PC-9 (cell line): Measurements from ENCODE around the gene FBRSL1. TPM values are rescaled to one million over a fixed set of nuclear protein-coding genes. Genes with fewer than 3 reads are reported as not detected.

ENCODE experiments used
- BruUV-seq: library from RNA; stranded (reverse); fragments of 400-500 nt; replicated peaks from 2 replicates; lab custom pipeline; 2021; lab: Mats Ljungman, UMichigan
- CTCF ChIA-PET: fragments of 300-600 bp; sonication (Branson Sonifier 250); formaldehyde crosslinking; loops from one replicate; lab custom pipeline; 2022; ENCODE audit warnings: antibody characterized with exemption; lab: Charles Lee
- POLR2A ChIA-PET: fragments of 300-600 bp; sonication (Branson Sonifier 250); formaldehyde crosslinking; loops from one replicate; lab custom pipeline; 2022; ENCODE audit warnings: antibody characterized with exemption; ENCODE audit not compliant: unreplicated experiment; lab: Charles Lee
- DNase-seq, 2 experiments: peaks; one replicate each; pipeline versions ENCODE4 v3.0.0 to v3.0.0-alpha.2; 2015 to 2022; ENCODE audit warnings: mixed read lengths in 1 of 2
- H2AFZ ChIP-seq: fragments of 200-600 bp; sonication (generic); 2 replicates; pipeline ENCODE4 v1.8.1; 2017; ENCODE audit warnings: antibody characterized with exemption
- H3F3A ChIP-seq: fragments of 200-600 bp; sonication (generic); 2 replicates; pipeline ENCODE4 v1.8.1; 2017; ENCODE audit warnings: antibody characterized with exemption, mild to moderate bottlenecking, low read depth; ENCODE audit not compliant: insufficient read depth
- H3K27ac ChIP-seq: fragments of 200-600 bp; sonication (generic); 2 replicates; pipeline ENCODE4 v1.6.1; 2016; ENCODE audit warnings: mixed run types
- H3K27me3 ChIP-seq: fragments of 200-600 bp; sonication (generic); 2 replicates; pipeline ENCODE4 v1.6.1; 2016; ENCODE audit warnings: low read depth, mixed run types; ENCODE audit not compliant: insufficient read depth
- H3K36me3 ChIP-seq: fragments of 200-600 bp; sonication (generic); 2 replicates; pipeline ENCODE4 v1.6.1; 2016; ENCODE audit warnings: low read depth, mixed run types
- H3K4me1 ChIP-seq: fragments of 200-600 bp; sonication (generic); replicated peaks from 2 replicates; pipeline ENCODE4 v1.6.1; 2016; ENCODE audit warnings: mixed run types; ENCODE audit not compliant: insufficient read depth
- H3K4me2 ChIP-seq: fragments of 200-600 bp; sonication (generic); 2 replicates; pipeline ENCODE4 v1.6.1; 2017; ENCODE audit warnings: mixed run types
- H3K4me3 ChIP-seq: fragments of 200-600 bp; sonication (generic); 2 replicates; pipeline ENCODE4 v1.6.1; 2016; ENCODE audit warnings: mixed run types
- H3K79me2 ChIP-seq: fragments of 200-600 bp; sonication (generic); 2 replicates; pipeline ENCODE4 v1.6.1; 2017; ENCODE audit warnings: low read depth, mixed run types
- H3K9me2 ChIP-seq: fragments of 200-600 bp; sonication (generic); 2 replicates; pipeline ENCODE4 v1.8.1; 2017; ENCODE audit warnings: mild to moderate bottlenecking; ENCODE audit not compliant: insufficient read depth
- H3K9me3 ChIP-seq: fragments of 200-600 bp; sonication (generic); 2 replicates; pipeline ENCODE4 v1.8.1; 2016; ENCODE audit warnings: low read depth; ENCODE audit not compliant: insufficient read depth
- H4K20me1 ChIP-seq: fragments of 200-600 bp; sonication (generic); 2 replicates; pipeline ENCODE4 v1.8.1; 2017; ENCODE audit not compliant: insufficient read depth
- CTCF ChIP-seq: fragments of 200-600 bp; sonication (generic); conservative IDR thresholded peaks from 2 replicates; pipeline ENCODE4 v1.6.1; 2017; ENCODE audit warnings: mixed run types, antibody characterized with exemption, mild to moderate bottlenecking, moderate library complexity
- EZH2 ChIP-seq: fragments of 200-600 bp; sonication (generic); IDR thresholded peaks from 2 replicates; pipeline ENCODE4 v1.8.0; 2017; ENCODE audit warnings: antibody characterized with exemption, low read depth
- intact Hi-C: fragments of 100-400 bp; cut with micrococcal nuclease; formaldehyde crosslinking; loops from one replicate; pipeline ENCODE4 v1.10.0; 2022; ENCODE audit not compliant: unreplicated experiment
- total RNA-seq: library from RNA; stranded (reverse); gene quantifications from 2 replicates; pipeline ENCODE4 v1.2.3, GENCODE V29; 2021

Gene FBRSL1
- total RNA-seq, 1 experiment from 2014 or later = 59.5 TPM

- Histone ChIP-seq H3K4me3 (no peak overlapping the region), H3K4me2 (no peak overlapping the region), H4K20me1 (peaks cover 40% of the 10 kb centered on the region), H3K27me3 (no peaks in the 10 kb centered on the region), H3K27ac (no peak overlapping the region), H3K9me3 (no peaks in the 10 kb centered on the region), H2AFZ (no peak overlapping the region), H3K9me2 (no peaks in the 10 kb centered on the region), H3K4me1 (no peaks in the 10 kb centered on the region), H3F3A (no peaks in the 10 kb centered on the region), H3K79me2 (no peaks in the 10 kb centered on the region), H3K36me3 (no peaks in the 10 kb centered on the region)
- no TSS peak for BruUV-seq
- POLR2A ChIA-PET = no interaction called here
- CTCF ChIA-PET = no interaction called here
- no peak for DNase-seq
- intact Hi-C loops = no loop called here
- TF ChIP-seq CTCF (no peak), EZH2 (no peak)
These were observed 58.6 kb downstream of the FBRSL1 start for GRCh38 chr12:132548430-132549058.

- Histone ChIP-seq H3K4me2 (no peak overlapping the region), H3F3A (no peaks in the 10 kb centered on the region), H3K4me1 (no peaks in the 10 kb centered on the region), H2AFZ (no peak overlapping the region), H3K36me3 (no peaks in the 10 kb centered on the region), H3K27me3 (no peaks in the 10 kb centered on the region), H3K27ac (no peak overlapping the region), H3K9me2 (no peaks in the 10 kb centered on the region), H4K20me1 (peaks cover 40% of the 10 kb centered on the region), H3K9me3 (no peaks in the 10 kb centered on the region), H3K79me2 (no peaks in the 10 kb centered on the region), H3K4me3 (no peak overlapping the region)
- CTCF ChIA-PET = no interaction called here
- BruUV-seq = no TSS peak
- POLR2A ChIA-PET = no interaction called here
- no peak for TF ChIP-seq CTCF
- TF ChIP-seq EZH2 = no peak
- no peak for DNase-seq
- intact Hi-C loops = no loop called here
These were observed 59.1 kb downstream of the FBRSL1 start for GRCh38 chr12:132549059-132549458.

- H2AFZ ChIP-seq = no peak overlapping the region
These were observed 60.3 kb downstream of the FBRSL1 start for GRCh38 chr12:132550014-132550802.

More at GRCh38 chr12:132550014-132550802, 60.3 kb downstream of the FBRSL1 start:
- TF ChIP-seq CTCF (no peak), EZH2 (no peak)
- BruUV-seq = no TSS peak
- no peaks in the 10 kb centered on the region for H3K79me2 ChIP-seq
- DNase-seq = no peak
- peaks cover 30% of the 10 kb centered on the region for H4K20me1 ChIP-seq
- no peaks in the 10 kb centered on the region for H3K4me1 ChIP-seq
- intact Hi-C loops = no loop called here
- no peak overlapping the region for H3K4me2 ChIP-seq
- ChIA-PET POLR2A (no interaction called here), CTCF (no interaction called here)
- H3K9me2 ChIP-seq = no peaks in the 10 kb centered on the region
- no peak overlapping the region for H3K4me3 ChIP-seq
- no peaks in the 10 kb centered on the region for H3K36me3 ChIP-seq
- H3K9me3 ChIP-seq = no peaks in the 10 kb centered on the region
- H3F3A ChIP-seq = no peaks in the 10 kb centered on the region
- H3K27me3 ChIP-seq = no peaks in the 10 kb centered on the region
- no peak overlapping the region for H3K27ac ChIP-seq
